Thymus (tissue), 11 donors: ENCODE measurements around the gene IPO13. TPM values are rescaled to one million over a fixed set of nuclear protein-coding genes. Genes with fewer than 3 reads are reported as not detected.

Experiments used
- DNase-seq, 9 donors: peaks; one replicate each; pipeline ENCODE4 v3.0.0-alpha.2; 2013; ENCODE audit warnings: low spot score in 9 of 9, low read depth in 6 of 9, missing footprints in 1 of 9
- H3K27ac ChIP-seq, 2 donors: one replicate each; pipeline ENCODE4 v1.5.1; 2013; ENCODE audit warnings: control low read depth in 1 of 2, low read depth in 1 of 2, low read length in 1 of 2, mild to moderate bottlenecking in 1 of 2, moderate library complexity in 1 of 2
- H3K27me3 ChIP-seq, 2 donors: one replicate each; pipeline ENCODE4 v1.5.1; 2013; ENCODE audit warnings: low read length in 1 of 2; ENCODE audit not compliant: control insufficient read depth in 2 of 2, insufficient read depth in 1 of 2
- H3K36me3 ChIP-seq, 2 donors: one replicate each; pipeline ENCODE4 v1.5.1; 2013; ENCODE audit warnings: low read length in 1 of 2, mild to moderate bottlenecking in 1 of 2, moderate library complexity in 1 of 2; ENCODE audit not compliant: control insufficient read depth in 2 of 2, insufficient read depth in 2 of 2
- H3K4me1 ChIP-seq, 2 donors: one replicate each; pipeline ENCODE4 v1.5.1; 2013; ENCODE audit warnings: low read length in 2 of 2; ENCODE audit not compliant: control insufficient read depth in 2 of 2, insufficient read depth in 2 of 2
- H3K4me3 ChIP-seq, 2 donors: one replicate each; pipeline ENCODE4 v1.5.1; 2013; ENCODE audit warnings: low read length in 2 of 2, control low read depth in 1 of 2, mild to moderate bottlenecking in 1 of 2
- H3K9me3 ChIP-seq, 2 donors: one replicate each; pipeline ENCODE4 v1.5.1; 2013; ENCODE audit warnings: low read length in 1 of 2, mild to moderate bottlenecking in 1 of 2; ENCODE audit not compliant: control insufficient read depth in 2 of 2, insufficient read depth in 1 of 2
- WGBS: extraction: QIAGEN DNeasy Blood & Tissue Kit; methylation state at CpG from one replicate; pipeline ENCODE4 v1.1.7; 2013; 5-methylcytosine and 5-hydroxymethylcytosine counted together
- polyA plus RNA-seq: library from polyadenylated mRNA; stranded (reverse); fragments of 200-250 nt; gene quantifications from one replicate; pipeline ENCODE4 v1.2.3, GENCODE V29; 2013
- total RNA-seq: library from RNA; stranded (reverse); fragments of 120-200 nt; gene quantifications from one replicate; pipeline ENCODE4 v1.2.4, GENCODE V29; 2013
- donor health status: healthy.

The IPO13 gene
- total and polyA plus RNA-seq, 2 donors = 10.5 to 26.1 TPM

- Histone ChIP-seq H3K36me3 (no peaks in the 10 kb centered on the region), H3K27ac (no peak overlapping the region), H3K4me1 (peaks cover 6 to 16% of the 10 kb centered on the region in 2 donors), H3K4me3 (peak overlapping the region in 1 of 2 donors; percentile 44), H3K9me3 (peaks cover 0 to 3% of the 10 kb centered on the region in 2 donors), H3K27me3 (peaks cover 20 to 58% of the 10 kb centered on the region in 2 donors)
- DNase-seq = no peak
- 13% methylated on average over 48 of the region's 48 CpGs for WGBS
Observed at GRCh38 chr1:43935711-43936427, 10.9 kb upstream of the IPO13 start.

GRCh38 chr1:43936431-43937151 lies 10.2 kb upstream of the IPO13 start:
- Histone ChIP-seq H3K27me3 (peaks cover 20 to 58% of the 10 kb centered on the region in 2 donors), H3K4me3 (peak overlapping the region in 1 of 2 donors; percentile 44), H3K27ac (no peak overlapping the region), H3K9me3 (peaks cover 0 to 3% of the 10 kb centered on the region in 2 donors), H3K4me1 (peaks cover 6 to 16% of the 10 kb centered on the region in 2 donors), H3K36me3 (no peaks in the 10 kb centered on the region)
- 15% methylated on average over 56 of the region's 56 CpGs for WGBS
- no peak for DNase-seq

- no peak overlapping the region for H3K27ac ChIP-seq
- no peak overlapping the region for H3K4me3 ChIP-seq
- peaks cover 6 to 16% of the 10 kb centered on the region in 2 donors for H3K4me1 ChIP-seq
- no peaks in the 10 kb centered on the region for H3K36me3 ChIP-seq
- WGBS = 97% methylated on average over 8 of the region's 8 CpGs
- H3K9me3 ChIP-seq = no peaks in the 10 kb centered on the region
- H3K27me3 ChIP-seq = peaks cover 20 to 52% of the 10 kb centered on the region in 2 donors
- no peak for DNase-seq
Observed at GRCh38 chr1:43937179-43937865, 9.4 kb upstream of the IPO13 start.

- H3K27ac ChIP-seq = no peak overlapping the region
- peaks cover 6 to 12% of the 10 kb centered on the region in 2 donors for H3K4me1 ChIP-seq
- DNase-seq = no peak
- WGBS = 96% methylated on average over 10 of the region's 10 CpGs
- no peaks in the 10 kb centered on the region for H3K9me3 ChIP-seq
- no peaks in the 10 kb centered on the region for H3K36me3 ChIP-seq
- no peak overlapping the region for H3K4me3 ChIP-seq
- H3K27me3 ChIP-seq = peaks cover 19 to 41% of the 10 kb centered on the region in 2 donors
Observed at GRCh38 chr1:43938383-43938782, 8.4 kb upstream of the IPO13 start.

- no peak overlapping the region for H3K27ac ChIP-seq
- H3K4me3 ChIP-seq = no peak overlapping the region
- no peaks in the 10 kb centered on the region for H3K9me3 ChIP-seq
- H3K4me1 ChIP-seq = peaks cover 4 to 5% of the 10 kb centered on the region in 2 donors
- peaks cover 13 to 35% of the 10 kb centered on the region in 2 donors for H3K27me3 ChIP-seq
- no peaks in the 10 kb centered on the region for H3K36me3 ChIP-seq
- DNase-seq = no peak
- WGBS = 94% methylated on average over 3 of the region's 3 CpGs
Observed at GRCh38 chr1:43938892-43939587, 7.7 kb upstream of the IPO13 start.

GRCh38 chr1:43942411-43942810 lies 4.3 kb upstream of the IPO13 start:
- DNase-seq = no peak
- Histone ChIP-seq H3K4me3 (no peak overlapping the region), H3K27ac (no peak overlapping the region), H3K9me3 (peaks cover 0 to 5% of the 10 kb centered on the region in 2 donors), H3K27me3 (peaks cover 0 to 4% of the 10 kb centered on the region in 2 donors), H3K36me3 (no peaks in the 10 kb centered on the region), H3K4me1 (peaks cover 9 to 12% of the 10 kb centered on the region in 2 donors)
- WGBS = 95% methylated on average over 3 of the region's 3 CpGs

- WGBS = 100% methylated on average over 1 of the region's 1 CpG
- Histone ChIP-seq H3K4me1 (peaks cover 19 to 24% of the 10 kb centered on the region in 2 donors), H3K36me3 (peaks cover under 1 to 2% of the 10 kb centered on the region in 2 donors), H3K27me3 (no peaks in the 10 kb centered on the region), H3K4me3 (no peak overlapping the region), H3K27ac (no peak overlapping the region), H3K9me3 (peaks cover 0 to 5% of the 10 kb centered on the region in 2 donors)
- DNase-seq = no peak
Observed at GRCh38 chr1:43944860-43945259, 1.9 kb upstream of the IPO13 start.

GRCh38 chr1:43945674-43946235 lies 995 bp upstream of the IPO13 start:
- Histone ChIP-seq H3K4me1 (peaks cover 19 to 24% of the 10 kb centered on the region in 2 donors), H3K27ac (peak overlapping the region in 1 of 2 donors; percentile 63)

More at GRCh38 chr1:43945674-43946235, 995 bp upstream of the IPO13 start:
- DNase-seq = no peak
- H3K4me3 ChIP-seq = peak overlapping the region; percentile 70 to 97
- no peaks in the 10 kb centered on the region for H3K27me3 ChIP-seq
- H3K9me3 ChIP-seq = peaks cover 0 to 5% of the 10 kb centered on the region in 2 donors
- WGBS = 12% methylated on average over 3 of the region's 3 CpGs
- peaks cover 4% of the 10 kb centered on the region in 2 donors for H3K36me3 ChIP-seq
